H1 (cell line): Measurements from ENCODE around the gene SCCPDH. TPM values are rescaled to one million over a fixed set of nuclear protein-coding genes. Genes with fewer than 3 reads are reported as not detected.

Experiments
- POU5F1 ChIP-seq: IDR thresholded peaks from 2 replicates; pipeline ENCODE4 v1.6.1; 2011; ENCODE audit warnings: low read depth, mild to moderate bottlenecking, low read length, moderate library complexity
- RBBP5 ChIP-seq: IDR thresholded peaks from 2 replicates; pipeline ENCODE4 v1.7.1; 2012; ENCODE audit warnings: low read depth, mild to moderate bottlenecking, inconsistent platforms, low read length, moderate library complexity, borderline replicate concordance
- SP2 ChIP-seq: IDR thresholded peaks from 2 replicates; pipeline ENCODE4 v1.6.1; 2012; ENCODE audit warnings: mild to moderate bottlenecking, low read length, inconsistent platforms
- SUZ12 ChIP-seq: fragments of 200-600 bp; sonication (generic); IDR thresholded peaks from 2 replicates; pipeline ENCODE4 v1.6.1; 2012; ENCODE audit warnings: mild to moderate bottlenecking, inconsistent platforms, low read length, moderate library complexity, mixed read lengths
- polyA plus RNA-seq, 7 experiments: library from polyadenylated mRNA; depleted of rRNA in 3 of 7; stranded (reverse) in 5 of 7; unstranded in 2 of 7; fragments of >200 nt in 5 of 7; fragments of 200-250 nt in 2 of 7; gene quantifications; 1 replicate in 5 of 7; 2 replicates in 1 of 7; 4 replicates in 1 of 7; pipeline versions ENCODE4 v1.2.1 to v1.2.3, GENCODE V29; 2011 to 2013; ENCODE audit warnings: missing spikeins in 2 of 7, mixed read lengths in 2 of 7
- total RNA-seq: library from RNA; stranded (reverse); fragmentation: NEBNext Ultra II Directional; extraction: Animal tissue kit (Norgen Biotek cat#: 25700); gene quantifications from 2 replicates; pipeline ENCODE4 v1.2.1, GENCODE V29; 2021
- TF ChIP-seq, protein P1 (sequence below), 3 experiments: IDR thresholded peaks; 1 replicate in 2 of 3; 2 replicates in 1 of 3; pipeline versions ENCODE4 v1.5.1 to v1.6.1; 2011; ENCODE audit warnings: low read length in 3 of 3, mild to moderate bottlenecking in 3 of 3, inconsistent platforms in 2 of 3, low read depth in 1 of 3, moderate library complexity in 1 of 3; ENCODE audit not compliant: insufficient read depth in 1 of 3; ENCODE audit errors: control extremely low read depth in 1 of 3

SCCPDH gene
- total and polyA plus RNA-seq, 2 of the 8 experiments (the other 6 are each of a cell fraction or from before 2014, with no cell fraction given) = 9.5 to 17.0 TPM

DNA sequence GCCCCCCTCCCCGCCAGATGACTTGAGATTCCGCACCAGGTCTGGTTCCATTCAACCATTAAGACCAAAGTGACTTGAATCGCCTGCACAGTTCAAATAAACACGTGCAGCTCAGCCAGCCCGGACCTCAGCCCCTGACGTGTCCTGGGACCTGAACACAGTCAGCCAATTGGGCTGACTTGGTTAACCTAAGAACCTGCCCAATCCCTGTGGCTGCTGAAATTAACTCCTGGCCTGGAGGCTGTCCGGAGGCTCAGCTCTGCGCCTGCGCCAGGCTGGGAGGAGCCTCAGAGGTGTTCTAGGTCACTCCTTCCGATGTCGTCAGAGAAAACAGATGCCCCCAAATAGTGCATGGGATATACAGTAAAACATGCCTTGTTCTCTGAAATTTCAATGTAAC lies 73.4 kb downstream of the SCCPDH start (continued):
- TF ChIP-seq SP2 = no peak
- TF ChIP-seq RBBP5 = no peak
- no peak for TF ChIP-seq SUZ12
- TF ChIP-seq, protein P1, sequence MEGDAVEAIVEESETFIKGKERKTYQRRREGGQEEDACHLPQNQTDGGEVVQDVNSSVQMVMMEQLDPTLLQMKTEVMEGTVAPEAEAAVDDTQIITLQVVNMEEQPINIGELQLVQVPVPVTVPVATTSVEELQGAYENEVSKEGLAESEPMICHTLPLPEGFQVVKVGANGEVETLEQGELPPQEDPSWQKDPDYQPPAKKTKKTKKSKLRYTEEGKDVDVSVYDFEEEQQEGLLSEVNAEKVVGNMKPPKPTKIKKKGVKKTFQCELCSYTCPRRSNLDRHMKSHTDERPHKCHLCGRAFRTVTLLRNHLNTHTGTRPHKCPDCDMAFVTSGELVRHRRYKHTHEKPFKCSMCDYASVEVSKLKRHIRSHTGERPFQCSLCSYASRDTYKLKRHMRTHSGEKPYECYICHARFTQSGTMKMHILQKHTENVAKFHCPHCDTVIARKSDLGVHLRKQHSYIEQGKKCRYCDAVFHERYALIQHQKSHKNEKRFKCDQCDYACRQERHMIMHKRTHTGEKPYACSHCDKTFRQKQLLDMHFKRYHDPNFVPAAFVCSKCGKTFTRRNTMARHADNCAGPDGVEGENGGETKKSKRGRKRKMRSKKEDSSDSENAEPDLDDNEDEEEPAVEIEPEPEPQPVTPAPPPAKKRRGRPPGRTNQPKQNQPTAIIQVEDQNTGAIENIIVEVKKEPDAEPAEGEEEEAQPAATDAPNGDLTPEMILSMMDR (IDR thresholded peaks at IDR 0.05; ENCODE audit: control extremely low read depth in 1 of 3, insufficient read depth in 1 of 3, low read depth in 1 of 3, low read length in 3 of 3) = no peak
- no peak for TF ChIP-seq POU5F1
